ENCODE data around the gene UBE2E2. TPM values are rescaled to one million over a fixed set of nuclear protein-coding genes. Genes with fewer than 3 reads are reported as not detected.

UBE2E2 gene
- total and polyA plus RNA-seq, 2 experiments from 2014 or later, result 29.0 to 75.4 TPM

DNA sequence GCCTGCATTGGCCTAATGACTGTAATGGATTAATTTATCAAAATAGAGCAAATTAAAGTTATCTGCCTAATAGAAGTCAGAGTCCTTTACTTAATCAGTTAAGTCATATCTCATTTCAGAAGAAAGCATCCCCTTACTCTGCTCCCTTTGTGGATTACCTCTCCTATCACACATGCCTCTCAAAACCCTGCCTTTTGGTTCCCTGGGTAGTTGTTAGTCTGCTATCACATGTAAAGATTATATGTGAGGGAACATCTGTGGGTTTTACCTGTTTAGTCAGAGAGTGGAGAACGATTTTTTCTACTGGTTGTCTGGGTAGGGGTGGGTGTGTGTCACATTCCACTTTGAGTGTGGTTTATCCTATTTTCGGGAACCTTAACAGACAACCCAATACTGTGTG lies 16.4 kb downstream of the UBE2E2 start:
- TF ChIP-seq EZH2 (IDR thresholded peaks at IDR 0.05; ENCODE audit: insufficient read depth, poor library complexity, severe bottlenecking) (no peak), EZH2phosphoT487 (IDR thresholded peaks at IDR 0.05; ENCODE audit: insufficient read depth, low read depth) (no peak)
- Histone ChIP-seq H3K4me1 (ENCODE audit: insufficient read depth) (peaks cover 4% of the 10 kb centered on the region; the same call in 1 of the 2 replicates), H3K9me3 (ENCODE audit: low read depth) (no peaks in the 10 kb centered on the region), H3K36me3 (ENCODE audit: low read depth) (no peaks in the 10 kb centered on the region; the same call in 1 of the 2 replicates), H3F3A (ENCODE audit: insufficient read depth) (peaks cover 5% of the 10 kb centered on the region; the same call in 1 of the 2 replicates), H3K9me2 (ENCODE audit: insufficient read depth) (no peaks in the 10 kb centered on the region), H4K20me1 (ENCODE audit: insufficient read depth) (peaks cover 14% of the 10 kb centered on the region), H3K4me2 (ENCODE audit: unreplicated experiment) (no peak overlapping the region), H3K79me2 (ENCODE audit: insufficient read depth) (peaks cover 83% of the 10 kb centered on the region), H3K4me3 (no peak overlapping the region), H2AFZ (no peak overlapping the region), H3K27ac (no peak overlapping the region), H3K9ac (no peak overlapping the region), H3K27me3 (replicated peaks; ENCODE audit: insufficient read depth) (no peaks in the 10 kb centered on the region)
- DNase-seq, result no peak
- in situ Hi-C loops (cut with MboI), result no loop called here
- 71 to 79% methylated on average over 2 of the region's 2 CpGs for WGBS, 2 experiments (ENCODE audit: low coverage in 1 of 2, low lambda C conversion rate in 2 of 2, missing lambda C conversion rate in 2 of 2)

DNA sequence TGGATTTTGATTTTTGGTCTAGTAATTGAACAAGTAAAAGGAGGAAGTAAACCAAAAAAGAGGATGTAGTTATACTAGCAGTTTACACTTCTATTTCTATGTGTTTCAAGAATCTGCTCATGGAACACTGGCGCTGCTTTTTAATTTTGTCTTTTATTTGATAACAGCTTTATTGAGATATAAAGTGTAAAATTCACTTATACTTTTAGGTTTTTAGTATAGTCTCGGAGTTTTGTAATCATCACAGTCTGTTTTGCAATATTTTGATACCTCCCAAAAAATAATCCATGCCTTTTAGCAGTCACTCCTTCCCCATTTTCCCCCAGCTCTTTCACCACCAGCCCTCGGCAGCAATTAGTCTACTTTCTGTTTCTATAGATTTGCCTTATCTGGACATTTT lies 18.0 kb downstream of the UBE2E2 start:
- TF ChIP-seq EZH2phosphoT487 (IDR thresholded peaks at IDR 0.05; ENCODE audit: insufficient read depth, low read depth) (no peak), EZH2 (IDR thresholded peaks at IDR 0.05; ENCODE audit: insufficient read depth, poor library complexity, severe bottlenecking) (no peak)
- H3K9ac ChIP-seq, result no peak overlapping the region
- peaks cover 5% of the 10 kb centered on the region; the same call in 1 of the 2 replicates for H3F3A ChIP-seq (ENCODE audit: insufficient read depth)
- H3K4me3 ChIP-seq, result no peak overlapping the region
- no peak overlapping the region for H3K4me2 ChIP-seq (ENCODE audit: unreplicated experiment)
- H3K9me2 ChIP-seq (ENCODE audit: insufficient read depth), result no peaks in the 10 kb centered on the region
- DNase-seq, result no peak
- in situ Hi-C loops (cut with MboI), result no loop called here
- H3K4me1 ChIP-seq (ENCODE audit: insufficient read depth), result peaks cover 4% of the 10 kb centered on the region; the same call in 1 of the 2 replicates
- no peak overlapping the region for H3K27ac ChIP-seq
- no peaks in the 10 kb centered on the region; the same call in 1 of the 2 replicates for H3K36me3 ChIP-seq (ENCODE audit: low read depth)
- no peak overlapping the region for H2AFZ ChIP-seq
- 95 to 99% methylated on average over 3 of the region's 3 CpGs for WGBS, 2 experiments (ENCODE audit: low coverage in 1 of 2, low lambda C conversion rate in 2 of 2, missing lambda C conversion rate in 2 of 2)
- H3K79me2 ChIP-seq (ENCODE audit: insufficient read depth), result peaks cover 83% of the 10 kb centered on the region
- H3K27me3 ChIP-seq (replicated peaks; ENCODE audit: insufficient read depth), result no peaks in the 10 kb centered on the region
- H4K20me1 ChIP-seq (ENCODE audit: insufficient read depth), result peaks cover 17% of the 10 kb centered on the region
- H3K9me3 ChIP-seq (ENCODE audit: low read depth), result no peaks in the 10 kb centered on the region

DNA sequence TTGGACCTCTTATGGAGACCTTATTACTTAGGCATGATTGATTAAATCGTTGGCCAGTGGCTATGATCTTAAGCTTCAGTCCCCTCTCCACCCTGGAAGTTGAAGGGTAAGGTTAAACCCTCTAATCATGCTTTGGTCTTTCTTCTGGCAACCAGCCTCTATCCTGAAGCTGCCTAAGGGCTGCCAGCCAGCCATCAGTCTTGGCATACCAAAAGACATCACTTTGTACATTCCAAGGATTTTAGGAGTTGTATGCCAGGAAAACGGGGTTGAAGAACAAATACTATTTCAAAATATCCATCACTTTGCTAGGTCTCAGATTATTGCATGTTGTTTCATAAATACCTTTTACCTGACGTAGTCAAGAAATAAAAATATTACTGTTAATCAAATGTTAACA lies 28.9 kb downstream of the UBE2E2 start:
- peak; percentile 8 for DNase-seq
- H3K4me1 ChIP-seq (ENCODE audit: insufficient read depth), result peaks cover 6% of the 10 kb centered on the region; the same call in 1 of the 2 replicates
- H3K4me2 ChIP-seq (ENCODE audit: unreplicated experiment), result no peak overlapping the region
- H3K4me3 ChIP-seq, result no peak overlapping the region
- 66 to 67% methylated on average over 3 of the region's 3 CpGs for WGBS, 2 experiments (ENCODE audit: low coverage in 1 of 2, low lambda C conversion rate in 2 of 2, missing lambda C conversion rate in 2 of 2)
- TF ChIP-seq EZH2 (IDR thresholded peaks at IDR 0.05; ENCODE audit: insufficient read depth, poor library complexity, severe bottlenecking), result no peak
- TF ChIP-seq EZH2phosphoT487 (IDR thresholded peaks at IDR 0.05; ENCODE audit: insufficient read depth, low read depth), result no peak
- no peaks in the 10 kb centered on the region for H4K20me1 ChIP-seq (ENCODE audit: insufficient read depth)
- no peaks in the 10 kb centered on the region for H3K9me3 ChIP-seq (ENCODE audit: low read depth)
- H3K79me2 ChIP-seq (ENCODE audit: insufficient read depth), result peaks cover 95% of the 10 kb centered on the region
- H2AFZ ChIP-seq, result no peak overlapping the region
- in situ Hi-C loops (cut with MboI), result no loop called here
- H3K9me2 ChIP-seq (ENCODE audit: insufficient read depth), result no peaks in the 10 kb centered on the region
- no peaks in the 10 kb centered on the region for H3K36me3 ChIP-seq (ENCODE audit: low read depth)
- no peaks in the 10 kb centered on the region for H3K27me3 ChIP-seq (replicated peaks; ENCODE audit: insufficient read depth)
- no peaks in the 10 kb centered on the region for H3F3A ChIP-seq (ENCODE audit: insufficient read depth)
- H3K9ac ChIP-seq, result no peak overlapping the region
- H3K27ac ChIP-seq, result no peak overlapping the region

DNA sequence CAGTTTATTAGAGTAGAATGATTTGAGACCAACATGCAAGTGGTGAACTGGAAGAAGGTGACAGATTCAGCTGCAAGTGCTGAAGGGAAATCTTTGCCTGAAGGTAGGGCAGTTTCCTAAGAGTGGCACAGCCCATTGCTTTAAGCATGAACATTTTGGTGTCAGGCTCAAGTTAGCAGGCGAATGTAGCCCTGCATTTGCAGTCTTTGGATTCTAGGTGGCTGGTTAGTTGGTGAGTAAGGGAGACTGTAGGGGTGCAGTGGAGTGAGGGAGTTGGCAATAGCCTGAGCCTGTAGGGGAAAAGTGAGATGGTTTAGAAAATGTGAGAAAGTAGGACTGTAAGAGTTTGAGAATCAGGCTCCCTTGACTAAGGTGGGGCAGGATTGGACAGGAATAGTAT lies 29.7 kb downstream of the UBE2E2 start:
- Histone ChIP-seq H4K20me1 (ENCODE audit: insufficient read depth) (no peaks in the 10 kb centered on the region), H2AFZ (no peak overlapping the region), H3F3A (ENCODE audit: insufficient read depth) (no peaks in the 10 kb centered on the region), H3K4me2 (ENCODE audit: unreplicated experiment) (no peak overlapping the region), H3K9me2 (ENCODE audit: insufficient read depth) (no peaks in the 10 kb centered on the region; the same call in 1 of the 2 replicates), H3K9ac (no peak overlapping the region), H3K4me3 (no peak overlapping the region), H3K9me3 (ENCODE audit: low read depth) (no peaks in the 10 kb centered on the region), H3K79me2 (ENCODE audit: insufficient read depth) (peaks cover 94% of the 10 kb centered on the region), H3K27ac (no peak overlapping the region), H3K4me1 (ENCODE audit: insufficient read depth) (peaks cover 6% of the 10 kb centered on the region; the same call in 1 of the 2 replicates), H3K27me3 (replicated peaks; ENCODE audit: insufficient read depth) (no peaks in the 10 kb centered on the region), H3K36me3 (ENCODE audit: low read depth) (no peaks in the 10 kb centered on the region)
- no peak for TF ChIP-seq EZH2 (IDR thresholded peaks at IDR 0.05; ENCODE audit: insufficient read depth, poor library complexity, severe bottlenecking)
- TF ChIP-seq EZH2phosphoT487 (IDR thresholded peaks at IDR 0.05; ENCODE audit: insufficient read depth, low read depth), result no peak
- 94 to 95% methylated on average over 1 of the region's 1 CpG for WGBS, 2 experiments (ENCODE audit: low coverage in 1 of 2, low lambda C conversion rate in 2 of 2, missing lambda C conversion rate in 2 of 2)
- DNase-seq, result no peak
- in situ Hi-C loops (cut with MboI), result no loop called here
